NCI-H2196 (cell line): ENCODE results near the gene KRT3.
A peak's percentile ranks its signal among the peaks of the same experiment; 100 is the strongest.

Source experiments
- DNase-seq: peaks from one replicate; lab custom pipeline; 2025; ENCODE audit not compliant: unreplicated experiment; lab: John Stamatoyannopoulos, UW

Gene KRT3

DNA sequence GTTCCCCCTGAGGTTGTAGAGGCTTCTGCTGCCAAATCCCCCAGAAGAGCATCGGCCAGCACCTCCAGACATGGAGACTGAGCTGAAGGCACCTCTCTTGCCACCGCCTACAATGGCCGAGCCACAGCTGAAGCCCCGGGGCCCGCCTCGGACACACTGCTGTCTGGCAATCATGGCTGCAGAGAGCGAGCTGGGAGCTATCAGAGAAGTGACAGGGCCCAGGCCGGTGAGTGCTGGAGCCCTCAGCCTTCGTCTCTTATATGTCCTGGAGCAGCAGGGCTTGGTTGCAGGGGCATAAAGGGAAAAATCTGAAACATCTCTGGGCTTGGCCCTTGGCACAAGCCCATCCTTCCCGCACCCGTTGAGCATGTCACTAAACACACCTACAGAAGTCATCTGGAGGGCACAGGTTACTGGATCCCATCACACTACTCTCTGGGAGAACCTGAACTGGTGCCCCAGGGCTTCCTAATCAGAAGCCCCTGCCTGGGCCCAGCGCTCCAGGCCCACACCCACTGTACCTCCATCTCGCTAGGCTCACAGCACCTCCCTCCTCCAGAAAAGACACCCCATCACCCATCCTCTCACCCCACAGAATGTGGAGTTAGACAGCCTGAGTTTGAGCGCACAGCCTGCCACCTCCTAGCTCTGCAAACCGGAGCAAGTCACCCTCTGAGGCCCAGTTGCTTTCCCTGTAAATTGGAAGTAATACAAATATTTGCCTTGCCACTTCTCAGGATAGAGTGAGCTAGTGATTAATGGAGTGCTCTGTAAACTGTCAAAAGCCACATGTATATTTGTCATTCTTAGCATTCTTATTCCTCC lies 18.2 kb upstream of the KRT3 start, which contains the start of gene KRT4:
Gene KRT4, minus strand, starts transcription at position 232 of the 825 bp plus-strand sequence. Its CDS starts 58 bp downstream, at position 174.
- peak; percentile 11 for DNase-seq

DNA sequence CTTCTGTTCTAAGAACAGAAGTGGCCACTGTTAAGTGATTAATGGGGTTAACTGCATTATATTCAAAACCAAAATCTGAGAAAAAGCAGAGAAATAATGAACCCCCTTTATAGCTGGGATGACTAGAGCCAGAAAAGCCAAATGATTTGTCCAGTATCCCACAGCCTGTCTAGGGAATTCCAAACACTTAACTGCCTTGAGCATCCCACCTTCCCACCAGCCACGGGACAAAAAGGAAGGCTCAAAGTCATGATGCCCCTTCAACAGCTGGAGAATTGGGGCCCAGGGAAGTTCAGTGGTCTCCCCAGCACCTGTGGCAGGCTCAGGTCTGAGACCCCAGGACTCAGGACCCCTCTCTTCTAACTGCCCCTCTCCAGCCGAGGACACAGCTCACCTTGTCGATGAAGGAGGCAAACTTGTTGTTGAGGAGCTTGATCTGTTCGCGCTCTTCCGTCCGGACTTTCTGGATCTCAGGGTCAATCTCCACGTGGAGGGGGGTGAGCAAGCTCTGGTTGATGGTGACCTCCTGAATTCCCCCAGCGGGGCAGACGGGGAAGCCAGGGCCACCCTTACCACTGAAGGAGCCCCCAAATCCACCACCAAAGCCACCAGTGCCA lies 17.4 kb upstream of the KRT3 start:
- no peak for DNase-seq

DNA sequence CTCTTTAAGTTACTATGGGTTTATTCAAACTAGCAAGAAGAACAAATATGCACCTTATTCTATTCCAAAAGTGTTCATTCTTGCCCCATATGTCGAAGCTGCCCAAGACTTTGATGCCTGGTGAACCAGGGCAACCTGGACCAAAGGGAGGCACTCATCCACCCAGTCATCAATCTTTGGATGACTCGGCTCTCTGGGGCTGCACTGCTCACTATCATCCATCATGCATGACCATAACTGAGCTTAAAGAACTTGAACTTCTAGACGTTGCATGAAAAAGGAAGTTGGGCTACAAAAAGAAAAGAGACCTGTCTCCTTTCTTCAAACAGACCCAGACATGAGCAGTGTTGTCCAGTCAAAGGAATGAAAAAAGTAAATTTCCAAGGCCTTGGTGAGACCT lies 16.8 kb upstream of the KRT3 start:
- DNase-seq = no peak

DNA sequence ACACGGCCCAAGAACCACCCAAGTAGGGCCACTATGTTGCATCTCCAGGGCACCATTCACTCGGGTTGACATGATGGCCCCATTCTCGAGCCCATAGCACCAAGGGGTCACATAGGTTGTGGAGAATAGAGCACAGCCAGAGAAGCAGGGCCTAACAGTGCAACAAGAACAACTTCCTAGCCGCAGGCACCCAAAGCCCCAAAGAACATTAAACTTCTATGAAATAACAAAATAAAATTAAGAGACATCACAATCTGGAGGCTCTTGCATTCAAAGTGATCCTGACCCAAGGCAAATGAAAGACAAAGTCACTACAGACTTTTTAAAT lies 16.1 kb upstream of the KRT3 start:
- no peak for DNase-seq

DNA sequence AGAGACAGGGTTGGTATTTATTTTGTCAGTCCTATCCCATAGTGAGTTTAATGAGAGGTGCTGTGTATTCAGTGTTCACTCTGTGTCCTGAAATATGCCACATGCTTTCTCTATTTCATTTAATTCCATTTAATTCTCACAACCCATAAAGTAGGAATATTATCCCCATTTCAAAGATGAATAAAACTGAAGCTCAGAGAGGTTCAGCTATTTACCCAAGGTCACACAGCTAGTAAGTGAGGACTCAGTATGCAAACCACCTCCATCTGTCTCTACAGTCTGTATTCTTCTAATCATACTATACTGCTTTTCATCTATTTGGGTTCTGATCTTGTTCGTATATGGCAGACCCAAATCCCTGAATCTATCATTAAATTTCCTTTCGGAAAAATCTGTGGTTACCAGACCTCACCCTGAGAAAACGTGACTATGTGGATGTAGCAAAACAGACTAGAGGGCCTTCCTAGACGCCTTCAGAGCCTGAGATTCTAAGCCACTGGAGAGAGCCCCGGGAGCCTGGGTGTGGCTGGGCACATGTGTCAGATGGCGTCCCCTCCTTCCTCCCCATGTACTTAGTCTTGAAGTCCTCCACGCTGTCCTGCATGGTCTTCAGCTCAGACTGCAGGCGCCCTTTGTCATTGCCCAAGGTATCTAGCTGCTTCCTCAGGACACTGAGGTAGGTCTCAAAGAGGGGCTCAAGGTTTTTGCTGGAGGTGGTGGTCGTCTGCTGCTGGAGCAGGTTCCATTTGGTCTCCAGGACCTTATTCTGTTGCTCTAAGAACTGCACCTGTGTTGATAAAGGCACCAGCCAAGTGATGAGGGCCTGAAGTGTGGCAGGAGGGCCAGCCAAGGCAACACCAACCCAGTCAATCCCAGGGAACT lies 15.5 kb upstream of the KRT3 start:
- no peak for DNase-seq

DNA sequence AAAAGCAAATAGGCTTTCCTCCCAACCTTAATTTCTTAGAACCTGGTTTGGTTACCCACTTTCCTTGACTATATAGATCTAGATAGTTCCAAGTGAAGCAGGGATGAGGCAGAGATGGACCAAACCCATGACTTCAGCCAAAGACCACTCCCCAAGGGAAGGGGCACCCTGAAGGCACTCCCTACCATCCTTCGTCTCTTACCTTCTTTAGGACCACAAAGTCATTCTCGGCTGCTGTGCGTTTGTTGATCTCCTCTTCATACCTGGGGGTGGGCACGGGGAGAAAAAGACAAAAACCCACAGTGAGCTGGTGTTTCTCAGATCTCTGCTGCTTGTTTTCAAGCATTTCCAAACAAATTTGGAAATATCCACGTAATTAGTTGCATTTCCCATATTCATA lies 14.6 kb upstream of the KRT3 start:
- DNase-seq = no peak

DNA sequence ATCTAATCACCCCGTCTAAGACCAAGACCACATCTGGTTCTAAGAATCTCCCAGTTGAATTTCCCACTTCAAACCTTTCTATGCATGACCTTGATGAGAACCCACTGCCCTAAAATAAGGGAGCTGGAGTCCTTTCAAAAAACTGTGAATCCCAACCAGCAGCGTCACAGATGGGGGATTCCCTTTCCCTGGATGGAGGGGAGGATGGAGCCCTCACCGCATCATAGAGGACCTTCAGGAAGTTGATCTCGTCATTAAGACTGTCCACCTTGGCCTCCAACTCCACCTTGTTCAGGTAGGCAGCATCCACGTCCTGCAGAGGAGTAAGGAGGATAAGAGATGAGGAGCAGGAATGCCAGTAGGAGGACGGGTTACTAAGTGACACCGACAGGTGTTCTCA lies 13.2 kb upstream of the KRT3 start:
- DNase-seq = no peak

DNA sequence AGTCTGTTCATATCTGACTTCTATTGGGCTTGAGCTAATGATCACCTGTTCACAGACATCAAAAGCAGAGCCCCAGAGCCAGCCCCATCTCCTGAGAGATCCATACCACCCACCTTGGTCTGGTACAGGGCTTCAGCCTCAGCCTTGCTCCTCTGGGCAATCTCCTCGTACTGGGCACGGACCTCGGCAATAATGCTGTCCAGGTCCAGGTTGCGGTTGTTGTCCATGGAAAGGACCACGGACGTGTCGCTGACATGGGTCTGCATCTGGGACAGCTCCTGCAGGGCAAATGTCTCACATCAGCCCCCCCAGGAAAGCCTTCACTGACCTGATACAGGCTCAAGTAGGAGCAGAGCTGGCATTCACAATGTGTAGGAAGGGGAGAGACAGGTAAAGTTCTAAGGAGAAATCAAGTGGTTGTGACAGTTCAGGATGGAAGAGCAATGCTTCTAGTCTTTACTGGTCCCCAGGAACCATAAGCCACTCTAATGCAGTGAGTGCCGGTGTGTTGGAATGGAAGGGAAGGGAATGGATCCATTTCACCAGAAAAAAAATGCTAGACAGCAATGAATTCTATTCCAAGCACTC lies 12.8 kb upstream of the KRT3 start:
- no peak for DNase-seq

DNA sequence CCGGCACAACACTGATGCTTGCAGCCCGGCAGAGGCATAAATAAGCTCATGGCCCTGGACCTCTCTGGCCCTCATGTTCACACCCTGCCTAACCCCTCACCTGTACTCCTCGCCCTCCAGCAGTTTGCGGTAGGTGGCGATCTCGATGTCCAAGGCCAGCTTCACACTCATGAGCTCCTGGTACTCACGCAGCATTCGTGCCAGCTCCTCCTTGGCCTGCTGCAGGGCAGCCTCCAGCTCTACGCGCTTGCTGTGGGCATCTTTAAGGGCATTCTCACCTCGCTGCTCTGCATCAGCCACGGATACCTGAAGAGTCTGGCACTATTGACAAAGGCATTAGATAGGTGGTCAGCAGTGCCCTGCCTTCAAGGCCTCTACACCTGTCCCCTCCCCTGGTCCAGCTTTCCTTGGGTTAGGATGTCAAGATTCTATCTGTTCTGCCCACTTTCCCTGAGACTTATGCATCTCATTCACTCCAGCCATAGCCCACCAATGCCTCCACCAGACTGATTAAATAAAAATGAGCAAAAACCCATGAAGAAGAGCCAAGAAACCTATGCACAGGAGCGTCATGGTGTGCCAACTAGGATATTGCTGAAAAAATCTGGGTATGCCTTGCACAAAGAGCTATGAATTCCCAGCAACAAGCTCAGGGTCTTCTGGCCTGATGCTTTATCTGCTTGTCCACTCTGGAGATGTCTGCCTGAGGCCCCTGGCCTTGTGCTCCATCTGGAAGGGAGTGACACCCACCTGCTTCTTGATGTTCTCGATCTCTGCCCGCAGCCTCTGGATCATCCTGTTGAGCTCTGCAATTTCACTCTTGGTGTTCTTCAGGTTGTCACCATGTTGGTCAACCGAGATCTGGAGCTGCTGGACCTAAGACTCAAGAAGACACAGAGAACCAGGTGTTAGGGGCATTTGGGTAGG lies 11.9 kb upstream of the KRT3 start:
- DNase-seq = no peak

DNA sequence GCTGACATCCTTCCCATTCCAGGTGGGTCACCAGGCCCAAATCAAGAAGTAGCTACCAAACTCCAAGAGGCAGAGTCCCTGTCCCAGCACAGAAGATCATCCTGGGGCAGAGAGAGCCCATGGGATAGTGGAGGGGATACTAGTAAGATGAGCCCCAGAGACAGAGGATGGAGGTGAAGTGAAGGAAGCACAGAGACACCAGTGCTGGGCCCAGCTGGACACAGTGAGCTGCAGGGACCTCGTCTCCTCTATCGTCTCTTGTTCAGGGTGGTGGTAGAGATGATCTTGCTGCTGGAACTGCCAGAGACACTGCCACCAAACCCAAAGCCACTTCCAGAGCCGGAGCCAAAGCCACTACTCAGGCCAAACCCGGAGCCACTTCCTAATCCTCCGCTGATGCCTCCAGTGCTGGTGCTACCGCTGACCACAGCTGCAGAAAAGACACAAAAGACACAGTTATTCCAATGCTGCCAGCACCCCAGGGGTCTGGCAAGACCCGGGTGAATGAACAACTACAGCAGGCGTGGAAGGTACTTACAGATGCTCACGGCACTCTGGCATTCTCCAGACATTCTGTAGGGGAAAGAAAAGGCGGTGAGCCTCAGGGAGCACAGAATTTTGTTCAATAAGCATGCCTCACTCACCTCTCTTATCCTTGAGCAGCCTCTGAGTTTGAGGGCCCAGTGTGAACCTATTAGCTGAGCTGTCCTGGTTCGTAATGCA lies 11.1 kb upstream of the KRT3 start:
- no peak for DNase-seq

DNA sequence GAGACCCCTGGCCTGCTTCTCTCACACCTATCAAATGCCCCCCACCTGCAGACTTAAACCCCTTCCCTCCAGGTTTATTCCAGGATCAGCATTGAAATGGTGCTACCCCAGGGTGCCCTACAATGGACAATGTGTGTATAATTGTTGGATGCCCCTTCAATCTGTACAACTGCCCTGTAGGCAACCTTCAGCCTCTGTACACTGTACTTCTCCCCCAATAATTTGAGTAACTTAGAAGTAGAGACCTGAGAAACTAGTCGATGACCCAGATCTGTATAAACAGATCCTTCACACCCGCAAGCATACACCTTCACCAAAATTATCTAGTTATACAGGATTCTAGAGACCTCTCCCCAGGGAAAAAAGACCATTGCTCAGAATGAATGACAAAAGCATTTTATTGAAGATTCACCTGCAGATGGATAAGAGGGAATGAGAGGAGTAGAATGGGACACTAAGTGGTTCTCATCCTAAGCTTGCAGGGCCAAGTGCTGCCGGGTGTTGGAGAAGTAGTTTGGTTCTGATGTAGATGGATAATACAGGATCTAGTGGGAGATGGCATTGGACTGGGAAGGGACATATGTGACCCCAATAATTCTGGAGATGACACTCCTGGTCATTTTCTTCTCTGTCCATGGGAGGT lies 10.4 kb upstream of the KRT3 start:
- no peak for DNase-seq

DNA sequence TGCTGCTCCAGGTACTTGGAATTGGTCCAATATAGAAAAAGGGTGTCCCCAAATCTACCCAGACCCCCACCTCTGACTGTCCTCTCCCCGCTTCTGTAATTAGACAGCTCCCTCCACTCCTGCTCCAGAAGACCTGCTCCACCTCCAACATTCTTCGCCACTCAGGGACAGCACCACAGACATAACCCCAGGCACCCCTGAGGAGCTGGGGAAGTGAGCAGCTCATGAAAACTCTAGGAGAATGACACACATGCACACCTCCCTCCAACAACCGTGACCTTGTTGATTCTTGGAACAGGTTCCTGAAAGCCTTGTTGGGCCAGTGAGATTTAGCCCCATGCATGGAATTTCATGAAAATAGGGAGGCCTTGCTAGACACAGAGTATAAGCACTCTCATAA lies 9.8 kb upstream of the KRT3 start:
- no peak for DNase-seq

DNA sequence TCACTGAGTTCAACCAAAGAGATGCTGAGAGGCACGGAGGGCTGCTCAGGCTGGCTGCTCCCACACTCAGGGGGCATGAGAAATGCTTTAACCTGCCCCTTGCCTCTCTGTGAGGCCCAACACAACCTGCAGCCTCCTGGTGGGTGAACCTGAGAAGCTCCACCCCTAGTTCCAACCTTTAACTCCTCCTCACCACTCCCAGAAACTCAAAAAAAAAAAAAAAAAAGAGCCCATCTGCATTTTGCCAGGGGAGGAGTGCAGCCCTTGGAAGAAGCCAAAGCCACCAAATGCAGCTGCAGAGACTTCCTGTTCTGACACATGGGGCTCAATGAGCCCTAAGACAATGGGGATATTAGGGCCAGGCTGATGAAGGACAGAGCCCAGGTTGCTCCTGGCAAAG lies 9.1 kb upstream of the KRT3 start:
- DNase-seq = no peak

DNA sequence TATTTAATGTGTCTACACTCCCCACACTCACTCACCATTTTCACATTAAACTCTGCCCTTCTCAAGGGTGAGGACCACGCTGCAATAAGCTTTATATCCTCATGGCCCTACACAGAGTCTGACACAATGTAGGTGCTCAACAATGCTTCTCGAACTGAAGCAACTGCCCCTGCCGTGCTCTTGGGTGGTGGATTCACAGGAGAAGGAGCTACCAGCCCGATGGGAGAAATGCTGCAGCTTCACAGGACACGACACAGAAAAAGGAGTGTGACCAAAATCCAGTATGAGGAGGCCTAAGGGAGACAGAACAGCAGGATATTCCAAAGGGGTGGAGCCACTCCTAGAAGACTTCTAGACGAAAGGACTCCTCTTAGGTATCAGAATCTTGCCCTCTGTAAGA lies 6.5 kb upstream of the KRT3 start:
- no peak for DNase-seq

DNA sequence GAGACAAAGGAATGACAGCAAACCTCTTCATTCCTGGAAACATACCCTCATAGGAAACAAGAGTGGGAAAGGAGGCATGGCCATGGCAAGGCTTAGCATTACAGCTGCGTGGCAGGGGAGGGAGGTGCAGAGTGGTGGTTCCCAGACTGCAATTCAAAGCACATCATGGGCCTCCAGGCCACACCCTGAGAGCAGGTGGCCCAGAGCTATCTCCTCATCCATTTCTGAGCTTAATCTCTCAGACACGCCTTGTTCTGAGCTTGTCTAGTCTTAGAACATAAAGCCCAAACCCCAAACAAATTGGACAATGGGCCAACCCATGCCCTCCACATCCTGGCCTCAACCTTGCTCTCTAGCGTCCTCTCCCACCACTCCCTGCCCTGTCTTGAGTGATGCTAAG lies 5.9 kb upstream of the KRT3 start:
- DNase-seq = no peak

DNA sequence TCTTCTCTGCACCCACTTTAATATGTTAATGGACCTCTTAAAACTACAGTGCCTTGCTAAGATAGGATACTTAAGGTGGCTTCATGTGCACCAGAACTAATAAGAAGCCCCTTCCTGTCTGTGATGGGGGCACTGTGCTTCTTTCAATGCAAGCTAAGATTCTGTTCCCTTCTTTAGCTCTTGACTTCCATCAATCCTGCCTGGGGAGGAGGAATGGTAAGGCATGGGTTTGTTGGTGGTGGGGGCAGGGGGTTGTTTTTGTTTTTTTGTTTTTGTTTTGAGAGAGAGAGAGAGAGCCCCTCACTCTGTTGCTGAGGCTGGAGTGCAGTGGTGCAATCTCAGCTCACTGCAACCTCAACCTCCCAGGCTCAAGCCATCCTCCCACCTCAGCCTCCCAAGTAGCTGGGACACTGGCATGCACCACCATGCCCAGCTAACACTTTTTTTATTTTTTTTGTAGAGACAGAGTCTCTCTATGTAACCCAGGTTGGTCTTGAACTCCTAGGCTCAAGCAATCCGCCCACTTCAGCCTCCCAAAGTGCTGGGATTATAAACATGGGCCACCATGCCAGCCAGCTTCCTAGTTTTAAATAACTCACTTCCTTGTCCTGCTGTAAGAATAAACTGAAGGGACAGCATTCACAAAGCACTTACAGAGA lies 4.5 kb upstream of the KRT3 start:
- DNase-seq = peak; percentile 52

DNA sequence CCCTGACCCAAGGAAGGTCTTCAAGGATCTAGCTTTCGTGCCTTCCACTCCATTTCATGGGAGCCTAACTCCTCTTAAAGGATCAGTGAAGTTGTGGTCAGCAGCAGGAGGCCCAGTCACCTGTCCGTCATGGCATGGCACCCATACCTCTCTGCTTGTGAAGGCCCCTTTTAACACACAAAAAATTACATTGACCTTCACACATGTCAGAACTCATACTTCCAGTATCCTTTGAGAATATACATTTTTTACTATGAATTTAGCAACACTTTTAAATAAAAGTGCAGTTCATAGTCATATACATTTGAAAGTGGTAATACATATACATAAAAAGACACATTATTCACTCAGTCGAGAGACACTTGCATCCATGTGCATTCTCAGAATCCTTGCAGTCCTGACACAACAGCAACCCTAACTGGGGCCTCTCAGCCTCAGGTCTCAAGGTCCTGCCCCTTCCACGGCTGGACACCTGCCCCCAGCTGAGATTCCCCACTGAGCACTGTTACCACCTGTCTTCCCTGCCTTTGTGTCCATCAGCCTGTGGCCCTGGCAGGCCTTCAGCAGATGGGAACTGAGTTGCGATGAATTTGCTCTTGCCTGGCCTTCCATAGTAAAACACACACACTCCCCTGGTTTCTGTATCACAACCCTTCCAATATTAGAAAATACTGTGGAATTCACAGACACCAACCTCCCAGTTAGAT lies 3.7 kb upstream of the KRT3 start:
- DNase-seq = no peak
